HG03175 (cell line): ENCODE data around the gene DDOST.

ENCODE experiments used
- ATAC-seq: cut with Tn5 transposase; IDR thresholded peaks from one replicate; pipeline ENCODE4 v1.9.1; 2021; ENCODE audit warnings: mild to moderate bottlenecking, moderate library complexity; ENCODE audit not compliant: unreplicated experiment

Gene DDOST

GRCh38 chr1:20663365-20663764 lies 2.2 kb upstream of the DDOST start:
- no peak for ATAC-seq

DNA sequence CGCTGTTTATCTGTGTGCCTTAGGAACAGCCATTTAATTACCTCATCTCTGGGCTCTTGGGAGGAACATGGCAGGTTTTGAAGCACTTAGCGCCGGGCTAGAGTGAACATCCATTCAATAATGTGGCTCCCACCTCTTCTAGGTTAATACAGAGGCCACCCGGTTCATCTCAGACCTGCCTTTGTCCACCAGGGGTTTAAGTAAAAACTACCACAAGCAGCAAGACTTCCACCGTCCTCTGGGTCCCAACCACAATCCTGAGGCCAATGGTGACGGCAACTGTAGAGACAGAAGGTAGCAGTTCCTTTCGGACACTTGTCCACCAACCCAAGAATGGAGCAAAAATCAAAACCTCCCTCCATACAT lies 924 bp upstream of the DDOST start:
- no peak for ATAC-seq

GRCh38 chr1:20660847-20661206 lies 342 bp downstream of the DDOST start:
- peak; percentile 5 for ATAC-seq

DNA sequence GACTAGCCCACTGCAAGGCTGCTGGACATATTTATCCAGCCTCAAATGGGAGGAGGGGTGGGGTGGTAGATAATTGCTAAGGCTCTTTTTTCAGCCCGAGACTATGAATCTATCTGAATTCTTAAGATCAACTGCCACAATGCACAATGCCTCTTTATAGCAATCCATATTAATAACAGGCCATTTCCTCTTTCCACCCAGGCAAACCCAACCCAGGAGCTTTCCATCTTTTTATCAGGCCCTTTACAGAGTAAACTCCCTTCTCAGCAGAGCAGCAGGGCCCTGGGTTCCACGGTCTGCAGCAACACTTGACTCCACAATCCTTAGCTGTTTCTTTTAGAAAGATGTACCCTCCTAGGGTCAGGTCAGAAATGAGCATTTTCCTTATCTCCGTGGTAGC lies 806 bp downstream of the DDOST start:
- ATAC-seq, result no peak

- ATAC-seq, result no peak
Observed at GRCh38 chr1:20658166-20658915, 2.8 kb downstream of the DDOST start.

GRCh38 chr1:20657024-20657423 lies 4.1 kb downstream of the DDOST start:
- ATAC-seq, result no peak

- no peak for ATAC-seq
Observed at GRCh38 chr1:20654104-20654690, 7.0 kb downstream of the DDOST start.

- ATAC-seq, result no peak
Observed at GRCh38 chr1:20652300-20652699, 8.9 kb downstream of the DDOST start.

DNA sequence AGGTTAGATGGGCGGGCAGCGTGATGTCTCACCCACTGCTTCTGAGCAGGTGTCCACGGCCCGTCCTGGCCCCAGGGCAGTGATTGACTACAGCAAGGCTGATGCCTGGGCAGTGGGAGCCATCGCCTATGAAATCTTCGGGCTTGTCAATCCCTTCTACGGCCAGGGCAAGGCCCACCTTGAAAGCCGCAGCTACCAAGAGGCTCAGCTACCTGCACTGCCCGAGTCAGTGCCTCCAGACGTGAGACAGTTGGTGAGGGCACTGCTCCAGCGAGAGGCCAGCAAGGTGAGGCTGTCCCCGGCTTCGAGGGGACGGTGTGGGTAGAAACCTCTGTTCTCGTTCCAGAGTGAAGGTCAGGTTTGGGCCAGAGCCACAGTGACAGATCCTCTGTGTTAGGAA lies 12.2 kb downstream of the DDOST start:
- ATAC-seq, result no peak

DNA sequence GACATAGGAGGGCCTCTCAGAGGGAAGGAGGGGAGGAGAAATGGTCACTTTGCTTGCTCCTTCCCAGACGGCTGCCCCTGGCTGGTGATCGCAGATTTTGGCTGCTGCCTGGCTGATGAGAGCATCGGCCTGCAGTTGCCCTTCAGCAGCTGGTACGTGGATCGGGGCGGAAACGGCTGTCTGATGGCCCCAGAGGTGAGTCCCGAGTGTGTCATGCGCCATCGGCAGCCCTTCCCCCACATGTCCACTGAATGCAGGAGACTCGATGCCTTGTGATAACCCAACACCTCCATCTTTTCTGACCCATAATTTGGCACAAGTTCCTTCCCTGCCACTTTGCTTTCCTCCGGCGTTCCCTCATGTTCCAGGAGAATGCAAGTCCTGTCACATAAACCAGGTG lies 12.7 kb downstream of the DDOST start:
- ATAC-seq, result no peak

GRCh38 chr1:20645414-20645813 lies 15.8 kb downstream of the DDOST start:
- ATAC-seq, result no peak

DNA sequence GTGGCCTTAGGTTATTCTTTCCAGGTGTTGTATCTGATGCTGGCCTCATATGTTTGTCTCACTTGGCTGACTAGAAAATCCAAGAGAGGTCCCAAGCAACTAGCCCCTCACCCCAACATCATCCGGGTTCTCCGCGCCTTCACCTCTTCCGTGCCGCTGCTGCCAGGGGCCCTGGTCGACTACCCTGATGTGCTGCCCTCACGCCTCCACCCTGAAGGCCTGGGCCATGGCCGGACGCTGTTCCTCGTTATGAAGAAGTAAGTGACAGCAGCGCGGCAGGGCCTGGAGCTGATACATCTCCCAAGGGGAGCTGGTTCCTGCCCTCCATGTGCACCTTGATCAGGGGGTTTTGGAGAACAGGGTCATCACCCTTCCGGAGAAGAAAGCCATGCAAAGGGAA lies 16.8 kb downstream of the DDOST start:
- no peak for ATAC-seq

DNA sequence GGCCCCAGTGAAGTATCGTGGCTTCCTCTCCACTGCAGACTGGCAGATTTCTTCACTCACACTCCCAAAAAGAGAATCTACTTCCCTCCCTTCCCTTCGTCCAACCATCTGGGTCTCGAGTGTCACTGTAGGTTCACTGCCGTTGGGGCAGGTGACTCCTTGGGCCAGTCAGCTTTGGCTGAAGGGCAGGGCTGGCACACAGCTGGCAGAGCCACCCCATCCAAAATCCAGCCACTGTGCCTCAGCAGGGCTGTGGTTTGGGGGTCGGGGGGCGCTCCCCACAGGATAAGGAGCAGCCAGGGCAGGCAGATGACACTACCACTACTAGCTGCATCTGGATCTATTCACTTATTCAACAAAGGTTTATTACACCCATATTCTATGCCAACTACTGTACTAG lies 18.1 kb downstream of the DDOST start:
- ATAC-seq, result no peak

DNA sequence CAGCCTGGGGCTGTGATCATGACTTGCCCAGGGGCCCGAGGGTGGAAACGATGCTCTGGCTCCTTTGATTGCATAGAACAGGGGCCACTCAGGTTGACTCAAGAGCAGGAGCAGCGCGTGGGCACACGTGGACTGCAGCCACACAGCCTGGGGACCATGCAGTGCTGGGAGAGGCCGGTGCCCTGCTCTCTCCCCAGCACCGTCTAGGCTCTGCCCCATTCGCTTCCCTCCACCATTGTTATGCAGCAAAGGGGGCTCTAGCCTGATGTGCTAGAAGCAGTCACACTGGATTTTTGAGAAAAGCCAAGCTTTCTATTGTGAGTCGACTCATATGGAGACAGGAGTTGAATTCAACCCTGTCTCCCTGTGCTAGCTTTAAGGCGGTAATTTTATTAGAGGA lies 19.2 kb downstream of the DDOST start:
- ATAC-seq, result no peak

DNA sequence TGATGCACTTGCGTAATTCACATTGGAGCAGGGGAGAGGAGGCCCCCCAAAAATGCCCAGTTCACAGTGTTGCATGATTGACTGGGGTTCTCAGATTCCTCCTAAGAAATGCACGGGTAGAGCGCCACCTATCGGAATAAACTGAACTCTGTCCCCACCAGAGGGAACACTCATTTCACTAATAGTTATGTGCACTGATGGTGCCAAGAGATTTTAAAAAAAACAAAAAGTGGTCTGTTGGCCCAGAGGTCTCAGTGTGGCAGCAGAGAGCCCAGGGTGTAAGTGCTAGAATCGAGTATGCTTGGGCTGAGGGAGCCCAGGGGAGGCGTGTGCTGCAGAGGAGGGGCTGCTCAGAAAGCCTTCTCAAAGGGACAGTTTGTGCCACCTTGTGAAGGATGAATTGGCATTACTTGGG lies 21.0 kb downstream of the DDOST start:
- ATAC-seq, result peak; percentile 52

DNA sequence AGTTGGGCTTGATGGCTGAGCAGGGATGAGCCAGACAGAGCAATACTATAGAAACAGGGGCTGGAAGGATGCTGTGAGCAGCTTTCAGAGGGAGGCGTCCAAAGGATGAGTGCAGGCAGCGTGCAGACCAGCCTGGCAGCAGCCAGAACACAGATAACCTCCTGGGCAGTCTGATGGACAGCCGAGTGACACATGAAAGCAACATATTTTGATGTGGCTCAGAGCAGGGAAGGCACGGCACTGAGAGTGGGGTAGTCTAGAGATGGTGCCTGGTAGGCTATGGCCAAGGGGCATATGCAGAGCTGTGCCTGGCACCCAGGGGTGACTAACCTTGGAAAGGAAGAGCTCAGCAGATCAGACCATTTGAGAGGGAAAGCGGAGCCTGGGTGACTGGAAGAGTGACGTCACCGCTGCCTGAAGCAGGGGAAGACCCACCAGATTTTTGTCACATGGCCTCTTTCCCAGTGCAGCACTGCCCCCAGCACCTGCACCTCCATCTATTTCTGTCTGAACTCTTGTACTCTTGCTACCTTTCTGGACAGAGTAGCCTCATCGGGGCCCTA lies 24.3 kb downstream of the DDOST start:
- no peak for ATAC-seq

GRCh38 chr1:20634594-20635084 lies 26.5 kb downstream of the DDOST start:
- no peak for ATAC-seq

DNA sequence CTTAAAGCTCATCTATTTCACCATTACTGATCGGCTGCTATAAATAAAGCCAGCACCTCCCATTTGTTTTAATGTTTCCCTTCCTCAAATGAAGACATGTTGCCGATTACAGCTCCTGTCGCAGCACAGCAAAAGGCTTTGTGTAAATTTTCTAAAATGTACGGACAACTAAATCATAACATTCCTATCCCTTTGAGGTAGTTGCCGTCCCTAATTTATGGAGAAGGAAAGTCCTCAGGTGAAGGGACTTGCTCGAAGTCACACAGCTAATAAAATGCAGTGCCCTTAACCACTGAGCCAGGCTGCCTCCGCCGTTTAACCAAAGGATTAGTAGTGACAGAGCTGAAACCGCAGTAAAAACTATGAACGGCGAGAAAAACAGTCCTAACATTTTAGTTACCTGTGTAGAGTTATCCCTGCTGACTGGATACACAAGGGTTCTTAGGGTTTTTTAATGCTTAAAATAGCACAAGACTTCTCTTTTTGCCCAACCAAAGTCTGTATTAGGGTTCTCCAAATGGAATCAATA lies 27.0 kb downstream of the DDOST start:
- ATAC-seq, result no peak

DNA sequence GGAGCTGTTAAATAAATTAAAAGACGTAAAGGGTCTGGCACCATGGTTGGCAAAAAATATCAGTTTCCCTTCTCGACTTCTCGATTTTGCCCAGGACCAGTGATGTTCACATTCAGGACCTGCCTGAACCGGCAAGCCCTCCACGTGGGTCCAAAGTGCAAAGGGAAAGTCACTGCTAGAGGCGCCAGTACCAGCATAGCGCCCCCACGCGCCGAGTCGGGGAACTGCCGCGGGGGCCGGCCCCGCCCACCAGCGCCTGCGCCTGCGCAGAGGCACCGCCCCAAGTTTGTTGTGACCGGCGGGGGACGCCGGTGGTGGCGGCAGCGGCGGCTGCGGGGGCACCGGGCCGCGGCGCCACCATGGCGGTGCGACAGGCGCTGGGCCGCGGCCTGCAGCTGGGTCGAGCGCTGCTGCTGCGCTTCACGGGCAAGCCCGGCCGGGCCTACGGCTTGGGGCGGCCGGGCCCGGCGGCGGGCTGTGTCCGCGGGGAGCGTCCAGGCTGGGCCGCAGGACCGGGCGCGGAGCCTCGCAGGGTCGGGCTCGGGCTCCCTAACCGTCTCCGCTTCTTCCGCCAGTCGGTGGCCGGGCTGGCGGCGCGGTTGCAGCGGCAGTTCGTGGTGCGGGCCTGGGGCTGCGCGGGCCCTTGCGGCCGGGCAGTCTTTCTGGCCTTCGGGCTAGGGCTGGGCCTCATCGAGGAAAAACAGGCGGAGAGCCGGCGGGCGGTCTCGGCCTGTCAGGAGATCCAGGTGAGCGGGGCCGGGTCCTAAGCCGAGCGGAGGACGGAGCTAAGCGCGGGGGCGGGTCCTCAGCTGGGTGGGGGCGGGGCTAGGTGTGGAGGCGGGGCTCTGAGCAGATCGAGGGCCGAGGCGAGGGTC lies 27.7 kb downstream of the DDOST start, which contains the start of gene PINK1:
PINK1 (plus strand) TSS at position 269 of the 875 bp plus-strand sequence; CDS start at position 360, 91 bp downstream.
- peak; percentile 60 for ATAC-seq

DNA sequence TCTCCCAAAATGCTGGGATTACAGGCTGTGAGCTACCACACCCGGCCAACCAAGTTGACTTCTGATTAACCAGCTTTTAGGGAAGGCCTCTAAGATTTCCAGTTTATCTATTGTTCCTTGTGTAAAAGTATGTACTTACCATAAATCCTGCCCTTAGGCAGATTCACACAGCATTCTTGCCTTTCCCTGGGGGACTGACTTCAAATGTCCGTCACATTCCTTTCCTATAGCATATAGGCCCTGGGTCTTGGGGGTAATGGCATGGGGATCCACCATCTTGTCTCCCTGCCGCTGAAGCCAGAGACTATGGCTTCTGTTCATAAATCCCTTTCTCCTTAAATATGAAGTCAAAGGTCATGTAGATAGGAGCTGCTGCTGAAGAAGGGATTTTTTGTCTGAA lies 28.8 kb downstream of the DDOST start:
- no peak for ATAC-seq

GRCh38 chr1:20630729-20631128 lies 30.4 kb downstream of the DDOST start:
- no peak for ATAC-seq
